Measurements from ENCODE around the gene FNBP1L.

The FNBP1L gene

DNA sequence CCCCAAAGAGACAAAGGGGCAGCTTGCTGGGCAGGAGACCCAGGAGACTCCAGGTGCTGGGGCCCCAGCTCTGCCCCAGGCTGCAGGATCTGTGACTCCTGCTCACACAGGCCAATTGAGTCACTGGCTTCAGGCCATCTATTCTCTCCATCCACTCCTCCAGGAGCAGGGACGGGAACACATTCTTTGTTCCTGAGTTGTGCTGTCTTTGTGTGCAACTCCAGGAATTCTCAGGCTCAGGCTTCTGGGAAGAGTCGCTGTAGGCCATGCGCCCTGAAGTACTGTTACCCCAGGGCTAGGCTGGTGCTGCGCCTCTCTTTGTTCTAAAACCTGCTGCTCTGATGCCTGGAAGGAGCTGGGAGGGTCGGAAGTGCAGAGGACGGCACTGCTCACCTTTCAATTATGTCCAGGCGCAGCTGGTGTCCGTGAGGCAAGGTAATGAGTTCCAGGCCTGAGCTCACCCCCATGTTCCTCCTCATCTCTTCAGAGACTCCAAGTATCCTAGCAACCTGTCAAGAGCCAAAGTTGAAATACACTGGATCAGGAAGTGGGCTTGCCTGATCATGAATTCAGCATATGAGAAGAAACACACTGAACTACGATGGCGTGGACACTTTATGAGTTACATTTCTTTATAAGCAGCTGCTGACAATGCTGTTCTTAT is 127.8 kb downstream of the FNBP1L start:
- no peak for DNase-seq

DNA sequence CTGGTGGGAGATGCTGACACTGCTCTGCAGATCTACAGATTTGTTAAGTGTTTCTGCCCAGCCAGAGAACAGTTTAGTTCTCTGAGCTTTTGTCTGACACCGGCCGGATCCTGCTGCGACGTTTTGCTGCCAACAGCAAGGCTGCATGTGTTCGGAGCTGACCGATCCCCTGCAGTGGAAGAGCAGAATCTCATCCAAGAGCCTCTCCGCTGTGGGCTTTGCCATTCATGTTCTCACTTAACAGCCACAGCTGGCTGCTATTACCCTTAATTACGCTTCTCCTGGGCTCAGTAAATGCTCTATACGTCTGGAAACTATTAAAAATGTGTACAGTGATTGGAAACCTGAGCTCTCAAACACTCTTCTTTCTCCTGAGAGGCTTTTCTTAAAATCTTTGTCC is 128.4 kb downstream of the FNBP1L start:
- no peak for DNase-seq

DNA sequence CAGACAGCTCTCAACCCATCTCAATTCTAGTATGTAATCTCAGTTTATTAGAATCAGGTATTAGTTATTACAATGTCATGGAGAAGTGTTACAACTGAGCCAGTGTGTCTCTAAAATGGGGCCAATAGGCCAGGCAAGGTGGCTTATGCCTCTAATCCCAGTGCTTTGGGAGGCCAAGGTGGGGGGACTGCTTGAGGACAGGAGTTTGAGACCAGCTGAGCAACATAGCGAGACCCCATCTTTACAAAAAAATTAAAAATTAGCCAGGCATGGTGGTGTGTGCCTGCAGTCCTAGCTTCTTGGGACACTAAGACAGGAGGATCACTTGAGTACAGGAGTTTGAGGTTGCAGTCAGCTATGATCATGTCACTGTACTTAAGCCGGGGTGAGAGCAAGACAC is 128.8 kb downstream of the FNBP1L start:
- no peak for DNase-seq

DNA sequence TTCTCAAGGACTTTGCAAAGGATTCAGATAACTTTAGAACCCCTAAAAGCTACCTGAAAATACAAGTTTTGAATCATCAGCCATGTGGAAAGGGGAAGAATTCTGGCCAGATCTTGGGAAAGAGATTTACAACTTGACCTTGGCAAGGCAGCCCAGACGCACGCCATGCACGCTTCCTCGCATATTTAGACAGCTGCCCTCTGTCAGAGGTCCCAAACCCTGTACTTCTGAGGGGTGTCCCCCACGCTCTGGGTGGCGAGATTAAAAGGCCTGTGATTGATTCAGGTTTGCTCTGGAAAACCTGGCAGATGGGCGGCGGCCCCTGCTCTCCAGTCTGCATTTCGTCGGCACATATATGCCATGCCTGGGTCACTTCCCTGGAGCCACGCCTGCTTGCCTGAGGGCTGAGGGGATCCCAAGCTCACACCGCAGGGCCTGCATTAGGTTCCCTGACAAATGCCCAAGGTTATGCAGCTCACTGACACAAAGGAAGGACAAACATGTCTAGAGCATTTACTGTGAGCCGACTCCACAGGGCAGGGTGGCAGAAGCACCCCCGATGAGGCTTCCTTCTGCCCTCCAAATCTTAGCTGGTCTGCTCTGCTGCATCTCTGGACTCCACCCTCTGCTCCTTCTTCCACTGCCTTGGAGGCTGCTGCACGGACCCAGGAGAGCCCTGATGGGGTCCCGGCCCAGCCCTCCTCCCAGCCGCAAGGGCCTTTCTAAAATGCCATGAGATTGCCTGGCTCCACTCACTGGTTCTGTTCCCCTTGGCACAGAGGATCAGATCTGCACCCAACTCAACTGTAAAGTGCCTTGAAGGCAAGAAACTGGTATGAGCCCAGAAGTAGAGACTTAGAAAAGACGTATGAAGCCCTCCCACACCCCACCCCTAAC is 129.9 kb downstream of the FNBP1L start:
- DNase-seq, result no peak

DNA sequence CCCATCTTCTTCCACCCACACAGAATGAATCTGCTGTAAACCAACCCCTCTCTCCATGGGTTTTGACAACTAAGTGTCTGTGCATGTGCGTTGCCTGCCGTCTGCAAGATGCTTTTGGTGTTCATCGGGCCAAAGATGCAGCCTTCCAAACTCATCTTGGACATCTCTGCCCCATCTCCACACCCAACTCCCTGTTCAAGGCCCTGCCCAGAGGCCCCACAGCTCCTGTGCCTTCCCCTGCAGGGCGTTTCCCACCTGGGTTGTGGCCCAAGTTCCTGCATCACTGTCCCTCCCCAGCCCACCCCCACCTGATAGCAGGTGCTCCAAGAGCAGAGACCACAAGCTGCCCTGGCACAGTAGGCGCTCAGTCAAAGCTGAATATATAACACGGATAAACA is 130.5 kb downstream of the FNBP1L start:
- no peak for DNase-seq

DNA sequence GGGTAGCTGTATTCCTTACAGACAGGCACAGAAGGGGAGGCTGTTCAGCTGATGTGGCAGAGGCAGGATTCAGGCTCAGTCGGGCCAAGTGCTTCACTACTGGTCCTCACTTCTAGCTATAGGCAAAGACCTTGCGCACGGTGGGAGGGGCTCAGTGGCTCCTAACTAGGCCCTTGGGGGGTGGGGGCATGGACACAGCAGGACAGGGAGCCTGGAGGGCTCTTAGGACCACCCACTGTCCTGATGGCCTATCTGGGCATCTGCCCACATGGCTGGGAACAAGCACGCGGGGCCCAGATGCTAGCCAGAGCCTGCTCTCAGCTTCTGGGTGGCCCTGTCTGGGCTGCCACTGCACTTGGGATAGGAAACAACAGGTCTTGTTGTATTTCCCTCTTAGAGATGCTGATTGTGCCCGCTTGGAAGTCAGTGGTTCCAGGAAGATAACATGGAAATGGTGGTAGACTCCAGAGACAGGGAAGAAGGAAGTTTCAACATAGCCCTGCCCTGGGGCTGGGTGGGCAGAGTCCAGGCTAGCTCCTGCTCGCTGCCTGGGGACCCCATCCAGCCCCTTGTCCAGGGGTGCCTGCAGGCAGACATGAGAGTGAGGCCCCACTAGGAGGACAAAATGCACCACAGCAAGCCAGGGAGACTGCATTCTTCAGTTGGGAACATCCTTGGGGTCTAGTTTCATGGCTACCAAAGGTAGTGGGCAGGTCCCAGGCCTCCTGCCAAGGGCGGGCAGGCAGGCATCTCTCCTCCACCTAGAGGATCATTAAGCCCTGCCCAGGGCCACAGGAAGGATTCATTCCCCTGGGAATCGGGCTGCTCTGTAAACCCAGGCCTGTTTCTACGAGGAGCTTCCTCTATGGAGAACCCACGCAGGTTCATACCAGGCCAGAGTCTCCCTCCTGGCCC is 131.2 kb downstream of the FNBP1L start:
- DNase-seq, result no peak

DNA sequence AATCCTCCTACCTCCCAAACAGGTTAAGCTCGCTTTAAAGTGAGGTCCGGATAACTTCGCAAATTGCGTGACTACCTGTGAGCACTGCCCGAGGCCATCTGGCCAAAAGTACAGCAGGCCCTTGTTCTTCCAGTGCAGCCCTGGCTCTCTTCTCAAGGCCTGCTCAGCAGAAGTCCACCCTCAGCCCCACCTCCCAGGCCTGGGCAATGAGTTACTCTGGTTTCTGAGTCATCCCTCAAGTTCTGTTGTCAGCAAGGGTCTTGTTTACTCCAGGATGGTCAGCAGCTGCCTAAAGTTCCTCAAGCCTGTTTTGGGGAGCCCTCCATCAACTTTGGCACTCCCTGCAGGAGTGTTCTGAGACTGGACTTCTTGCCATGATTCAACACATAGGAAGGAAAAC is 132.0 kb downstream of the FNBP1L start:
- DNase-seq, result no peak

DNA sequence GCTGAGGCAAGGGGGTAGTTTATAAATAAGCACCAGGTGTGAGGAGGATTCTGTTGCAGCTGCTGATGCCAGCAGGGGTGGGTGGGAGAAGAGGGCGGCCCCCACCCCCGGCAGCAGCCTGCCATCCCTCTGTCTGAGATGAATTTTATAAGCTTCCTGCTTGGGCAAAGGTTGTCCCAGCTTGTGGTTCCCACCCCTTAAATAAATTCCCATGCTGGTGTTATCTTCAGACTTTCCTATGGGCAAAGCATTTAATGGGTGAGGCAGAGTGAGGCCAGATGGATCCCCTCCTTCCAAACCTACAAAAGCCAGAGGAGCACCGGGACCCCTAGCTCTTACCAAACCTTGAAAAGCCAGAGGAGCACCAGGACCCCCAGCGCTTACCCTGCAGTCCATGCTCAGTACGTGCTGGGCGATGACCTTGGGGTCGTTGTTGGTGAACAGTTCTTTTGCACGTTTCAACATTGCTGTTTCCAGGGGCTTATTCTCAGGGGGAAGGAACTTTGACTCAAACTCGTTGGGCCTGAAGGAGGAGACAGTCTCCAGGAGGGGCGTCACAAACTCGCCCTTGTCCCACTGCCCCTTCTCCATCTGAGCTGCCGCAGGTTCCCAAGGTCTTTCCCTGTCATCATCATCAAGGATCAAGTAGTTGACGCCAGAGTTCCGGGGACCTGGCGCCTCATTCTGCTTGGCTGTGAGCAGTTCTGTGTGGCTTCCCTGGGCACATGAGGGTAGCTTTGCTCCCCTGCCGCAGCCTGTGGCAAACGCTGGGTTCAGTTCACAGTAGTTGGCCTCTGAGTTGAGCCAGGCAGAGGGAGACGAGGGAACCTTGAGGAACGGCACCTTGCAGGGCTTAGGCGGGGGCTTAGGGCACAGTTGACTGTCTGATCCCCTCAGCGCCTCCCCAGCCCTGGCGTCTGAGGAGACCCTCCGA is 134.3 kb downstream of the FNBP1L start:
- no peak for DNase-seq

DNA sequence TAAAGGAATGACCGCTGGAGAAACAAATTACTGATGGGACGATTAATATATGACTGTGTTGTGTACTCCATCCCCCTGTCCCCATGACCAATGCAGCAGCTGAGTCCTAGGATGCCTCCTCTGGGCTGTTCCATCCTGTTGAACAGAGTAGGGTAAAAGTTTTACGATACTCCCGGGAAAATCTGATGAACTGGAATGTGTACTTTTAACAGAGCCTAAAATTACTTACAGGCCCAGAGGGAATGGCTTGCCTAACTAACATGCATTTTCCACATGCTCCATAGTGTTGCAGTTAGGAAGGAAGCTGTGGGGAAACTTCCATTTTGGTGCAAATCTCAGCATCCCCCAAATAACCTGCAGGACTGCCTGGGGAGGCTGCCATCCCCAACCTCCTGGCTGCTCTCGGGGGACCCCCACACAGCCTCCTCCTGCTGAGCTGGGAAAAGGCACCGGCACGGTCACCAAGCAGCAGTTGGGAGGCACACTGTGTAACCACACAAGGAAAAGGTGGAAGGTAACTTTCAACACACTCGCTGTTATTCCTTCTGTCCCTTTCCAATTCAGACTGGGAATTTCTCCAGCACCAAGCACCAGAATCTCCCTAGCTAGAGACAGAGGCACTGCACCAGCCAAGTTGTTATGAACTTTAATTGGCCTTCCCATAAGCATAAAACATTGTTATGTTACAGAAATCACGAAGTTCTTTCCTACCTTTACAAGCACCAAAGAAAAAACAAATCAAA is 136.5 kb downstream of the FNBP1L start:
- no peak for DNase-seq

DNA sequence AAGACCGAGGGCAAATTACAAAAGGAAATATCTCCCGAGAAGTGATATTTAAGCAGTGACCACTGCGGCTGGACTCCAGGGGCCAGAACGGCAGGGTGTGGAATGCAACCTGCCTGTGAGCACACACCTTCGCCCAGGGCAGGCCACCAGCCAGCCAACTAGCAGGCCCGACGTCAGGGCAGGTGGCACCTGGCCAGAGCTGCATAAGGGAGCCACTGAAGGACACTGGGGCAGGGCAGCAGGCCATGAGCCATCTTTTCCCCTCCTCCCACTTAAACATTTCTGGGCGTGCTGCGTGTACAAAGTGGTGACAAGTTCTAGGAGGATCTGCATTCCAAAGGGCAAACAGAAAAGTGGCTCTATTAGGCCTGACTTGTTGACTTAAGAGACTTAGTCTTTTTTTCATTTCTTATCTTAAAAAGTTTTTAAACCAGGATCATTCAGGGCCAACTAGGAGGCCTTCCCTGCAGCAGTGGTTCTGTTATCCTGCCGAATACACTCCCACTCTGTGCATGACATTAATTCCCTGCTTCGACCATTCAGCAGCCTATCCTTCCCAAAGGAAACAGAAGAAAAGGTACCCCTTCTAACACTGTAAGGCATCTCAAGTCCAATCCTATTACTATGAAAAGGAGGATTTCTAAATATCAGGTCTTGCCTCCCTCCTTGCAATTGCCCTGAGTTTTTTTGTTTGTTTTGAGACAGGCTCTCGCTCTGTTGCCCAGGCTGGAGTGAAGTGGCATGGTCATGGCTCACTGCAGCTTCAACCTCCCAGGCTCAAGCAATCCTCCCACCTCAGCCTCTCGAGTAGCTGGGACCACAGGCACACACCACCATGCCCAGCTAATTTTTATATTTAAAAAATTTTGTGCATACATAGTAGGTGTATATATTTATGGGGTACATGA is 137.4 kb downstream of the FNBP1L start:
- peak; percentile 89 for DNase-seq

DNA sequence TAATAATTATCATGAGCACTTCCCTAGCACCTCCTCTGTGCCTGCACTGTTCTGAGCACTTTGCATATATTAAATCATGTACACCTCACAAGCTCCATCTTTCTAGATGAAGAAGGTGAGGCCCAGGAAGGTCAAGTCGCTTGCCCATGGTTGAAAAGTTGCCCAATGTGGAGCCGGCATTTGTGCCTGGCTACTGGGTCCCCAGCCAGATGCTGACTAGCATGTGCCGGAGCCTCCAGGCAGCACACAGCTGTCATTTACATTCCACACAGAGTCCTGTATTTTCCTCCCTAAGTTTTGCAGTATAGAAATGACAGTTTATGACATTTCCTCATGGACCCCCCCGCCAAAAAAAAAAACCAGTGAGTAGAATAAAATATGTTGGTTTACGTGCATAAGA is 139.4 kb downstream of the FNBP1L start:
- DNase-seq, result no peak

DNA sequence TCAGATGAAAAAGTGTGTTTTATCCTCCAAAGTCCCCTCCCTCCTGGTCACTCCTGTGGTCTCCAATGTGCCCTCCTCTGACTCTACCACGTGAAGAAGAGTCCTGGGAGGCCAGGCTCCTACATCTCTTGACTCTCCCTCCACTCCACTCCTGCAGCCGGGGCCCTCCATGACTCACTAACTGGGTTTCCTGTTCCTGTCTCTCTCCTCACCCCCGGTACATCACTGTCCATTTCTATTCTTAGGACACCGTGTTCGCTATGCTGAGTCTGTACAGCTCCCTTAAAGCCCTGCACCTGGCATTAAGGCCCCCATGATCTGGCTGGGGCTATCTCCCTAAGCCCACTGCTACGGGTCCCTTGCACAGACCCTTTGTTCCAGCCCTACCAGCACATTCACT is 140.3 kb downstream of the FNBP1L start:
- no peak for DNase-seq

DNA sequence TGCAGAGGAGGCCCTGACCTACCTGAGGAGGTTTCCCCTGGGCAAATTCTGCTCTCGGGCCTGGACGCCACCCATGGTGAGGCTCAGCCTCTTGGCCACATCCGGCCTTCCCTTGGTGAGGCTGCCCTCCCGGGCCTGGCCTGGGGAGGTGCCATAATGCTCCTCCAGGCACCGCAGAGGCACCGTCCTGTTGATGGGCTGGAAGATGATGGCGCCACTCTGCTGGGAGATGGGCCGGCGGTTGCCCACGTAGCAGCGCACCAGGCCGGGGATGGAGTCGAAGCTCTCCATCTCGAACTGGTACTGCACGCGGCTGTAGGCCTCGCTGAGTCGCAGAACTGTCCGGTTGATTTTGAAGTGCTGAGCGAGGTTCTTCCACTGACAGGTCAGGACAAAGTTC is 141.0 kb downstream of the FNBP1L start:
- no peak for DNase-seq

DNA sequence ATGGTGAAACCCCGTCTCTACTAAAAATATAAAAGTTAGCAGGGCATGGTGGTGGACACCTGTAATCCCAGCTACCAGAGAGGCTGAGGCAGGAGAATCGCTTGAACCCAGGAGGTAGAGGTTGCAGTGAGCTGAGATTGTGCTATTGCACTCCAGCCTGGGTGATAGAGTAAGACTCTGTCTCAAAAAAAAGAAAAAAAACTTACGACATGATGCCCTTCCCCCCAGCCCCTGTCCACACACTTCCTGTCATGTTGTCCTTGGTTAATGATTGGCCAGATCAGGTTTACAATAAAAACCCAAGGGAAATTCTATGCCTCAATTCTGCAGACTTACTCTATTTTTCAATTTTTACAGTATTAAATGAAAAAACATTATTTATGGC is 143.4 kb downstream of the FNBP1L start:
- peak; percentile 50 for DNase-seq

DNA sequence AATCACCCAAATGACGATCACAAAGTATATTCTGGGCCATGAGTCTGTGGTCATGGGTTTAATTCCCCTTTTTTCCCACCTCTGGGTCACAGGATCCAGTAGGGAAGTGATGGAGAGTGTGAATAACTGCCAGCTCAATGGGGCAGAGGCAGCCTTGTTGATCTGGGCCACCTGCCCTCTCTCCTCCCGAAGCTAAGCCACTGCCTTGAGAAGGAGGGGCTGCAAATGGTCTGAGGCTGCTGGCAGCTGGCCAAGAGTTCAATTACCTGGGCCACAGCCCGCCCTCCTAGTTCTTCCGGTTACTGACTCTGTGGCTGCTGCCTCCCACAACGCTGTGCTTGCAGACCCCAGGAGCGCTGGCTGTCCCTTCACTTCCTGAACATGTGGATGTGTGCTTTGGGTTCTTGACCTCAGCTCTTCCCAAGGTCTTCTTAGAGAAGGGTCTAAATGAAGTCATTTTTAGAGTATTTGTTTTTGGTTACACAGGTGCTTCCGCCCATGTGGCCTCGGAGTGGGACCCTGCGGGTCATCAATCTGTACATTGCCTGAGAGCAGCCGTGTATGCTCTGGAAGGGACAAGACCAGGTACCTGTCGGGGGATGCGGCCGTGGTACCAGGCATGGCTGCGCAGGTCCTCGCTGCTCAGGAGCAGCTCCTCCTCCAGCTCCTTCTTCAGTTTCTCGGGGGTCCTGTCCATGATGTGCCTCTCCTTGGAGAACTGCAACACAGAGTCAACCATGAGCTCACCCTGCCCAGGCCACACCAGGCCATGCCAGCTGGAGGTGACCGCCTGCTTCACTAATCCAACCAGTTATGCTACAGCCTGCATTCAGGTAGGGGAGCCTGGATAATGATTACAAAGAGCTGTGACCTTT is 144.0 kb downstream of the FNBP1L start:
- peak; percentile 99 for DNase-seq

DNA sequence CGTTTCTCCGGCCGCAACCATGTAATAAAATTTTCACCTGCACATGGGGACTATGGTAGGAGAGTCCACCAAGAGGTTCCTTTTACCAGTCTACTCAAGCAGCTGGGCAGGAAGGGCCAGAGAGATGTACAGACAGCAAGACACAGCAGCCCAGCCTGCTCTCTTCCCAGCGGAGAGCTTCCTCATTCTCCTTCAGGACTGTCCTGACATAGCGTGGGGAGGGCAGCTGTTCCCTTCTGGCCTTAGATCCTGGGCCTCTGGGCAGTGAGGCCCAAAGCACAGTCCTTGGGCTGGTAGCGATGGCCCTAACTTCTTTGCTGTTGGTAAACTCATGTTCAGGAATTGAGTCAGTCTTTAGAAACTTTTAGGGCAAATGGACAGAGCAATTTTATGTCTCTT is 144.6 kb downstream of the FNBP1L start:
- no peak for DNase-seq

DNA sequence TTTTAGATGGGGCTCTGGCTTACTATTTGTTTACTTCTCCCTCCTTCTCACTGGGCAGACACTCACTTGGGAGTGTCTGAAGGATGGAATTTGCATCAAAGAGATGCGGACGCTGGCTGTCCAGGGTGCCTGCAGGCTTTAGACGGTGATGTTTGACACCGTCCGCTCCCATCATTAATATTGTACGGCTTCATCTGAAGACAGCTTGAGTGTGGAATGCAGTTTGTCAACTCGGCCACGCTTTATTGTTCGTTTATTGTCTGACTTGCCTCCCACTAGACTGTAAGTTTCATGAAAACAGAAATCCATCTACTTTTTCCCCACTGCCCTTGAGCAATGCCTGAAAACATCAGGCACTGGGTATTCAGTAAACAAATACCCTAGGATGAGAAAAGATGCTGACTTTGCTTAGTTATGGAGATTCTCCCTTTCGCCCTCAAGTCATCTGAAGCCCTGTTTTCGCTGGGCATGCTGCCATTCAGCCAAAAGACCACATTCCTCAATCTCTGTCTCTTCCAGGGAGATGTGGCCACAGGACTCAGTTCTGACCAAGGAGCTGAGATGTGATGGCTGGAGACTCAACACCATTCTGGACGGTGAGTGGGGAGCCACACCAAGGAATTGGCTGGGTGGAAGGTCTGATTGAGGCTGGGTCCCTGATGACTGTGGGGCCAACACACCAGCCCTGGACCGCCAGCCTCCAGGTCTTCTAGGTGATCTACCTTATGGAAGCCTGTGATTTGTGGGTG is 146.1 kb downstream of the FNBP1L start:
- DNase-seq, result no peak

DNA sequence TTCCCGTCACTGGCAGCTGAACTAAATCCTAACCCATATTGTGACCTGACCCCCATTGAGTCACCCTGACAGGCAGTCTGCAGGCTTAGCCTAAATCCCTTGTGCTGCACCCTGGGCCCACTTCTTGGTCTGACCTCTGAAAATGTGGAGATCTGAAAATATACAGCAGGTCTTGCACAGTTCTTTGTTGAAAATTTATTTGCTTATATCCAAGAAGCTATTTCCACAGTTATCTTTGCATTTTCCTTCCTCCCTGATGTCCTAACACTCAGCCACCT is 146.6 kb downstream of the FNBP1L start:
- no peak for DNase-seq

DNA sequence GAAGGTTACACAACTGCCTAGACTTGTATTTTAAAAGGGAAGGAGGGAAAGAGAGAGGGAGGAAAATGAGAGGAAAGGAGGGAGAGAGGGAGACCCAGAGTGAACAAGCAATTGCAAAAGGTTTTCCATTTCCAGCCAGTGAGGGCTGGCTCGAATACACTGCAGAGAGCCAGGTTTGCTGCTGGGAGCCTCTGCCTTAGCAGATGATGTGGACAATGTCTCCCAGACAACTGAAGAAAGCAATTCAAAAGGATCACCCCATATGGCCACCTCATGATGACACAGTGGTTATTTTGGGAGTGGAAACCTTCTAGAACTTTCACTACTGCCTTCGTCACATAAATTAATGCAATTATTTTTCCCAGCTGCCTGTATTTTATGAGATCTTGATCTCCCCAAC is 147.3 kb downstream of the FNBP1L start:
- DNase-seq, result no peak
